Rectal smooth muscle tissue (tissue), 1 donor: ENCODE measurements around the gene NSMCE1.

Experiments used
- H3K27ac ChIP-seq: one replicate; pipeline ENCODE4 v1.7.0; 2013; ENCODE audit warnings: low read depth, low read length, inconsistent platforms
- H3K27me3 ChIP-seq: one replicate; pipeline ENCODE4 v1.7.0; 2013; ENCODE audit warnings: low read length; ENCODE audit not compliant: control insufficient read depth, insufficient read depth
- H3K36me3 ChIP-seq: one replicate; pipeline ENCODE4 v1.7.0; 2013; ENCODE audit warnings: low read length; ENCODE audit not compliant: control insufficient read depth, insufficient read depth
- H3K4me1 ChIP-seq: one replicate; pipeline ENCODE4 v1.7.0; 2013; ENCODE audit warnings: low read length; ENCODE audit not compliant: control insufficient read depth, insufficient read depth
- H3K4me3 ChIP-seq: one replicate; pipeline ENCODE4 v1.7.0; 2013; ENCODE audit warnings: low read length
- H3K9ac ChIP-seq: one replicate; pipeline ENCODE4 v1.7.0; 2013; ENCODE audit warnings: low read length

NSMCE1 gene

DNA sequence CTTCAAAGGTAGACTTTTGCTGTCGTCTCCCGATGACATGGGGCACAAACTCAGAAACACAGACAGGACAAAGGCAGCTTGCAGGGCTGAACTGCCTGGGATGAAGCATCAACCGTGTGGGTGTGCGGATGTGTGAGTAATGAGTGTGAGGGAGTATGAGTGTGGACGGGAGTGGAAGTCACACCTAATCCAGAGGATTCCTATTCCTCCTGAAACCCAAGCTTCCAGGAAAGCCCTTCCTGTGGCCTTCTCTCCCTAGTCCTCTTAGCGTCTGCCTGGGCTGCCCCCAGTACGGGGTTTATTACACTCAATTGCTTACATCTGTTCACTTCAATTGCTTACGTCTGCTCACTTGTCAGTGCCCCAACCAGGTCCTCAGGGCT is 42.9 kb upstream of the NSMCE1 start:
- no peak overlapping the region for H3K9ac ChIP-seq
- no peaks in the 10 kb centered on the region for H3K36me3 ChIP-seq
- no peaks in the 10 kb centered on the region for H3K27me3 ChIP-seq
- no peak overlapping the region for H3K4me3 ChIP-seq
- H3K4me1 ChIP-seq, result peaks cover 2% of the 10 kb centered on the region
- H3K27ac ChIP-seq, result no peak overlapping the region

DNA sequence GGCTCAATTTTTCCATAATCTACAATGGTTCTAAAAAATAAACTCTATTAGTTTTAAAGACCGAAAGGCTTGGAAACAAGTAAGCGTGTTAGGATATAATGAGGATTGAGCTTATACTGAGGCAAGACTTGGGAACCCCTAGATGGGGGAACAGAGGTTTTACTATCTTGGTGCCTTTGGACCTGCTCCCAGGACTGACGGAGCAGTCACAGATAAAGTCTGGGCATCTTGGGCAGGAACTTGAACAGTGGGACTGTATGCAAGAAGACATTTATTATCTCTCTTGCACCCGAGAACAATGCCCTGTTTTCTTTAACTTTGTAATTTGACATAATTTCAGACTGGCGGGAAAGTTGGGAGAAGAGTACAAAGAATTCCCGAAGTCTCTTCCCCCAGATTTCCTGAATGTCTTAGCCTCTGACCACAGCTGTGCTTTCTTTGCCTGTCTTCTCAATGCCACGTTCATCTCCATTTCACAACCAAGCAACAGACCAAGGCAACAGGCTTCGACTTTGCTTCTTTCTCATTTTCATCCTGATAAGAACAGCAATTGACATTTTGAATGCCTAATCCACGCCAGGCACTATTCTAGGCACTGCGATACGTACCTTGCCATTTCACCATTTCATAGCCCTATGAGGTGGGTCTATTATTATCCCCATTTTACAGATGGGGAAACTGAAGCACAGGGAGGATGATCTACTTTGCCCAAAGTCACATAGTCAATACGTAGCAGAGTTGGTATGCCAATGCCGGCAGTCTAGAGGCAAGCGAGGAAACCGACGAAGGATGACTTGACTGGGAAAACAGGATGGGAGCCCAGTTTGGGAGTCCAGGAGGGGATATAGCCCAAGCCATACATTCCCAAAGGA is 42.2 kb upstream of the NSMCE1 start:
- Histone ChIP-seq H3K27me3 (no peaks in the 10 kb centered on the region), H3K36me3 (no peaks in the 10 kb centered on the region), H3K4me1 (no peaks in the 10 kb centered on the region), H3K4me3 (no peak overlapping the region), H3K9ac (no peak overlapping the region), H3K27ac (no peak overlapping the region)

GRCh38 chr16:27308792-27309191 is 40.2 kb upstream of the NSMCE1 start:
- Histone ChIP-seq H3K36me3 (no peaks in the 10 kb centered on the region), H3K9ac (no peak overlapping the region), H3K4me3 (no peak overlapping the region), H3K27ac (no peak overlapping the region), H3K4me1 (no peaks in the 10 kb centered on the region), H3K27me3 (no peaks in the 10 kb centered on the region)

DNA sequence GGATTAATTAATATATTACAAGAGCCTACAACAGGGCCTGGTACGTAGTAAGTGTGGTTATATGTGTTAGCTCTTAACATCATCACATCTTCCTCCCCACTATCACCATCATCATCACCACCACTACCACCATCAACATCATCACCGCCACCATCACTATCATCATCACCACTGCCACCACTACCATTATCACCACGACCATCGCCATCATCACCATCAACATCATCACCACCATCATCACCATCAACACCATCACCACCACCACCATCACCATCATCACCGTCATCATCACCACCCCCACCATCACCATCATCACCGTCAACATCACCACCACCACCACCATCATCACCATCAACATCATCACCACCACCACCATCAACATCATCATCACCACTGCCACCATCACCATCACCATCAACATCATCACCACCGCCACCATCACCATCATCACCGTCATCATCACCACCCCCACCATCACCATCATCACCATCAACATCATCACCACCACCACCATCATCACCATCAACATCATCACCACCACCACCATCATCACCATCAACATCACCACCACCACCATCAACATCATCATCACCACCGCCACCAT is 37.4 kb upstream of the NSMCE1 start:
- H3K4me1 ChIP-seq, result no peaks in the 10 kb centered on the region
- no peak overlapping the region for H3K27ac ChIP-seq
- H3K4me3 ChIP-seq, result no peak overlapping the region

GRCh38 chr16:27304881-27305745 is 36.5 kb upstream of the NSMCE1 start:
- Histone ChIP-seq H3K4me1 (no peaks in the 10 kb centered on the region), H3K9ac (no peak overlapping the region), H3K4me3 (no peak overlapping the region), H3K27ac (no peak overlapping the region), H3K27me3 (no peaks in the 10 kb centered on the region), H3K36me3 (no peaks in the 10 kb centered on the region)

More for the DNA sequence above, 37.4 kb upstream of the NSMCE1 start:
- Histone ChIP-seq H3K27me3 (no peaks in the 10 kb centered on the region), H3K36me3 (no peaks in the 10 kb centered on the region), H3K9ac (no peak overlapping the region)

DNA sequence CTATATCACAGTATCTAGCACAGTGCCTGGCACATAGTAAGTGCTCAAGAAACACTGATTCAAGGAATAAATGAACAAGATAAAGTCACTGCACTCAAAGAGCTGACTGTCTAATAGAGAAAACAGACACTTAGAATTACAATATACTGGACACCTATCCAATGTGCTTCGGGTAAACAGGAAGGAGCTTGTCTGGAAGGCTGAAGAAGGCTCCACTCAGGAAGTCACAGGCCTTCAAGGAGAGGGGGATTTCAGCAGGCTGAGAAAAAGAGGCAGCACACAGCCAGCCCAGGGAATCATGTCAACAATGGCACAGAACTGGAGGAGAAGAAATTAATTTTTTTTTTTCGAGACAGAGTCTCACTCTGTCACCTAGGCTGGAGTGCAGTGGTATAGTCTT is 35.5 kb upstream of the NSMCE1 start:
- Histone ChIP-seq H3K4me1 (no peaks in the 10 kb centered on the region), H3K27me3 (no peaks in the 10 kb centered on the region), H3K4me3 (no peak overlapping the region), H3K36me3 (no peaks in the 10 kb centered on the region), H3K9ac (no peak overlapping the region), H3K27ac (no peak overlapping the region)

DNA sequence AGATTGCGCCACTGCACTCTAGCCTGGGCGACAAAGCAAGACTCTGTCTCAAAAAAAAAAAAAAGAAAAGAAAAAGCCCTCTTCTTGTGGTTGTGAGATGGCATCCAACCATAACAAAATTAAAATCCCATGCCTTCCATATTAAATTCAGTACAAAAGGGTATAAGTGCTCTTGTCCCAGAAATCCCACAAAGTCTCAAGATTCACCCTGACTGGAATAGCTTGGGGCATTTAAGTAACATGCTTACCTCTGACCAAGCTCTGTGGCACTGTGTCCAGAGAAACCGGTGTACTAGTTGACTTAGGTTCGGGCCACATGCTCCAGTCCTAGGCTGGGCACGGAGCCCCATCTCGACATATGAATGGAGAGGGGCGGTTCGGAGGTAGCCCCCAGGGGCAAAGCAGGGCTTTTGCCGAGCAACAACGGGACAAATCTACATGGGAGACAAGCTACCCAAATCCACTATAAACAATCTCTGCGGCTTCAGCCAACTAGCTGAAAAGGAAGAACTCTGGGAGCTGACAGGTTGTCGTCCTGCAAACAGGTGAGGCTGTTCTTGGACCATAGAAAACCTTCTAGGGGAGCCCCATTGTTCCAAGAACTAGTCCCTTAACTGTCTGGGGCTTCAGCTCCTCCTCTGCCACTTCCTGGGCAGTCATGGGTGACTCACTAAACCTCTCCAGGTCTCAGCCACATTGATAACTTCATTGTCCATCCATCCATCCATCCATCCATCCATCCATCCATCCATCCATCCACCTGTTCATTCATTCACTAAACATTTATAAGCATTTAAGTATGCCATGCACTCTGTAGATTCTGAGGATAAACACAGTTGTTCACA is 34.9 kb upstream of the NSMCE1 start:
- no peaks in the 10 kb centered on the region for H3K27me3 ChIP-seq
- H3K4me3 ChIP-seq, result no peak overlapping the region
- no peak overlapping the region for H3K9ac ChIP-seq
- no peak overlapping the region for H3K27ac ChIP-seq
- no peaks in the 10 kb centered on the region for H3K36me3 ChIP-seq
- H3K4me1 ChIP-seq, result no peaks in the 10 kb centered on the region

DNA sequence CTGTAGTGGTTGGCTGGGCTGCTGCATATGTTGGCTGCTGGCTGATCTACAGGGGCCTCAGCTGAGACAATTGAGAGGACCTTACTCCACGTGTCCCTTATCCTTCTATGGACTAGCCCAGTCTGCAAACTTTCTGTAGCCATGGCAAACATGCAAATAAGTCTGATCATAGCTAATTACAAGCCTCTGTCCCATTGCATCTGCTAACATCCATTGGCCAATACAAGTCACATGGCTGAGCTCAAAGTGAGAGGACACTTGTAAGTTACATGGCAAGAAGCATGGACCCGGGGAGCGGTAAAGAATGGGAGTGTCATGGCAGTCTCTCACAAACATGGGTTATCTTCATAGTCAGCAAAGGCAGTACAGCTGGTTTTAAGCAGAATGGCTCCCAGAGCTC is 33.6 kb upstream of the NSMCE1 start:
- Histone ChIP-seq H3K9ac (no peak overlapping the region), H3K27ac (no peak overlapping the region), H3K4me1 (no peaks in the 10 kb centered on the region), H3K4me3 (no peak overlapping the region), H3K36me3 (no peaks in the 10 kb centered on the region), H3K27me3 (no peaks in the 10 kb centered on the region)

DNA sequence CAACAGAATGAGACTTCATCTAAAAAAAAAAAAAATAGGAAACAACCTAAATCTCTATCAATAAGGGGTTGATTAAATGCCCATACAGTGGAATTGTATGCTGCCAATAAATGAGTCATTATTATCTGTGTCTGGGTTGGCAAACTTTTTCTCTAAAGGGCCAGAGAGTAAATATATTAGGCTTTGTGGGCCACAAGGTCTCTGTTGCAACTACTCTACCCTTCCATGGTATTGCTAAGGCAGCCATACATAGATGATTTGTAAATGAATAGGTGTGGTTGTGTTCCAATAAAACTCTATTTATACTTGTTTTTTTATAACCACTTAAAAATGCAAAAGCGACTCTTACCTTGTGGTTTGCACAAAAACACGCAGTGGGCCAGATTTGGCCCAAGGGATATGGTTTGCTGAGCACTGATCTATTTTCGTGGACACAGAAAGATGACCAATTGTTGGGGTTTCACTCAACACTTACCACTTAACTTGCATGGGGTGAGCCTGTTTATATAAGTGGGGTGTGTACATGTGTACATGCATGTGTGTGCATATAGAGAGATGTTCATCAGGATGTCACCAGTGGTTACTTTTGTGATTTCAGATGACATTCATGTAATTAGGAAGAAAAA is 32.8 kb upstream of the NSMCE1 start:
- Histone ChIP-seq H3K4me1 (no peaks in the 10 kb centered on the region), H3K36me3 (no peaks in the 10 kb centered on the region), H3K4me3 (no peak overlapping the region), H3K9ac (no peak overlapping the region), H3K27ac (no peak overlapping the region), H3K27me3 (no peaks in the 10 kb centered on the region)

GRCh38 chr16:27298132-27298531 is 29.6 kb upstream of the NSMCE1 start:
- no peak overlapping the region for H3K4me3 ChIP-seq
- no peak overlapping the region for H3K27ac ChIP-seq
- H3K9ac ChIP-seq, result no peak overlapping the region
- no peaks in the 10 kb centered on the region for H3K4me1 ChIP-seq
- H3K36me3 ChIP-seq, result no peaks in the 10 kb centered on the region
- H3K27me3 ChIP-seq, result no peaks in the 10 kb centered on the region

- Histone ChIP-seq H3K27me3 (no peaks in the 10 kb centered on the region), H3K9ac (no peak overlapping the region), H3K4me3 (no peak overlapping the region), H3K36me3 (no peaks in the 10 kb centered on the region), H3K27ac (no peak overlapping the region), H3K4me1 (no peaks in the 10 kb centered on the region)
Measured at GRCh38 chr16:27293343-27293742, 24.8 kb upstream of the NSMCE1 start.
